DOHH2 (cell line): ENCODE data around the gene EPHA10.

Source experiments
- EZH2phosphoT487 ChIP-seq: fragments of 200-600 bp; sonication (generic); IDR thresholded peaks from 2 replicates; pipeline ENCODE4 v1.6.1; 2017; ENCODE audit warnings: borderline replicate concordance, mild to moderate bottlenecking, antibody characterized with exemption, low read length, moderate library complexity, mixed read lengths
- TF ChIP-seq, protein P1 (sequence below): fragments of 200-600 bp; sonication (generic); IDR thresholded peaks from one replicate; pipeline ENCODE4 v1.5.1; 2014; ENCODE audit warnings: antibody characterized with exemption, mild to moderate bottlenecking, low read depth, low read length; ENCODE audit not compliant: poor library complexity, severe bottlenecking

GRCh38 chr1:37677143-37677439 is 87.8 kb downstream of the EPHA10 start:
- TF ChIP-seq, protein P1, sequence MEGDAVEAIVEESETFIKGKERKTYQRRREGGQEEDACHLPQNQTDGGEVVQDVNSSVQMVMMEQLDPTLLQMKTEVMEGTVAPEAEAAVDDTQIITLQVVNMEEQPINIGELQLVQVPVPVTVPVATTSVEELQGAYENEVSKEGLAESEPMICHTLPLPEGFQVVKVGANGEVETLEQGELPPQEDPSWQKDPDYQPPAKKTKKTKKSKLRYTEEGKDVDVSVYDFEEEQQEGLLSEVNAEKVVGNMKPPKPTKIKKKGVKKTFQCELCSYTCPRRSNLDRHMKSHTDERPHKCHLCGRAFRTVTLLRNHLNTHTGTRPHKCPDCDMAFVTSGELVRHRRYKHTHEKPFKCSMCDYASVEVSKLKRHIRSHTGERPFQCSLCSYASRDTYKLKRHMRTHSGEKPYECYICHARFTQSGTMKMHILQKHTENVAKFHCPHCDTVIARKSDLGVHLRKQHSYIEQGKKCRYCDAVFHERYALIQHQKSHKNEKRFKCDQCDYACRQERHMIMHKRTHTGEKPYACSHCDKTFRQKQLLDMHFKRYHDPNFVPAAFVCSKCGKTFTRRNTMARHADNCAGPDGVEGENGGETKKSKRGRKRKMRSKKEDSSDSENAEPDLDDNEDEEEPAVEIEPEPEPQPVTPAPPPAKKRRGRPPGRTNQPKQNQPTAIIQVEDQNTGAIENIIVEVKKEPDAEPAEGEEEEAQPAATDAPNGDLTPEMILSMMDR, result no peak
- TF ChIP-seq EZH2phosphoT487, result no peak
